Endothelial cell of umbilical vein (primary cell): Measurements from ENCODE around the gene OOEP. TPM values are rescaled to one million over a fixed set of nuclear protein-coding genes. Genes with fewer than 3 reads are reported as not detected.

ENCODE experiments used
- BruUV-seq: library from RNA; stranded (reverse); fragments of 400-500 nt; replicated peaks from 2 replicates; lab custom pipeline; 2021; lab: Mats Ljungman, UMichigan
- CTCF ChIA-PET: fragments of 300-600, 350-600 bp; sonication (Branson Sonifier 250); formaldehyde crosslinking; loops from one replicate; lab custom pipeline; 2021; ENCODE audit warnings: antibody characterized with exemption, inconsistent platforms; lab: Charles Lee
- POLR2A ChIA-PET: fragments of 300-600, 350-600 bp; sonication (Branson Sonifier 250); formaldehyde crosslinking; loops from one replicate; lab custom pipeline; 2021; ENCODE audit warnings: antibody characterized with exemption, inconsistent platforms; lab: Charles Lee
- DNase-seq: peaks from one replicate; pipeline ENCODE4 v3.0.0-alpha.2; 2011; ENCODE audit warnings: low read depth, low spot score
- FAIRE-seq: peaks from 2 replicates; lab custom pipeline; 2011; peaks lifted over from hg19 to GRCh38; lab: Jason Lieb, UNC
- H2AFZ ChIP-seq: 2 replicates; pipeline ENCODE4 v1.6.0; 2012; ENCODE audit warnings: low read depth, low read length, control low read depth, inconsistent platforms
- H3K27ac ChIP-seq: 2 replicates; pipeline ENCODE4 v1.5.1; 2011; ENCODE audit warnings: low read depth, mild to moderate bottlenecking, control low read depth, low read length, moderate library complexity; ENCODE audit not compliant: insufficient read depth
- H3K27me3 ChIP-seq, 2 experiments: 2 replicates each; pipeline versions ENCODE4 v1.6.0 to v1.6.1; 2011; ENCODE audit warnings: low read length in 2 of 2, mixed read lengths in 1 of 2; ENCODE audit not compliant: control insufficient read depth in 2 of 2, insufficient read depth in 2 of 2
- H3K36me3 ChIP-seq, 2 experiments: 2 replicates in 1 of 2; 3 replicates in 1 of 2; pipeline ENCODE4 v1.5.1; 2011; ENCODE audit warnings: low read length in 2 of 2, mild to moderate bottlenecking in 1 of 2, moderate library complexity in 1 of 2; ENCODE audit not compliant: control insufficient read depth in 2 of 2, insufficient read depth in 2 of 2; ENCODE audit errors: extremely low read depth in 1 of 2
- H3K4me1 ChIP-seq: 3 replicates; pipeline ENCODE4 v1.5.1; 2011; ENCODE audit warnings: mild to moderate bottlenecking, low read length; ENCODE audit not compliant: control insufficient read depth, insufficient read depth; ENCODE audit errors: extremely low read depth
- H3K4me2 ChIP-seq: 2 replicates; pipeline ENCODE4 v1.6.1; 2011; ENCODE audit warnings: low read length, control low read depth, mixed read lengths; ENCODE audit not compliant: insufficient read depth
- H3K4me3 ChIP-seq, 3 experiments: fragments of 200-600 bp in 1 of 3; sonication (generic), shearing (Covaris generic) in 1 of 3; replicated peaks in 1 of 3; 2 replicates each; pipeline ENCODE4 v1.5.1; 2011 to 2016; ENCODE audit warnings: control low read depth in 3 of 3, low read length in 3 of 3, mild to moderate bottlenecking in 2 of 3, inconsistent platforms in 1 of 3, low read depth in 1 of 3, moderate library complexity in 1 of 3; ENCODE audit not compliant: insufficient read depth in 1 of 3
- H3K79me2 ChIP-seq: 2 replicates; pipeline ENCODE4 v1.6.0; 2012; ENCODE audit warnings: low read length, inconsistent platforms; ENCODE audit not compliant: control insufficient read depth, insufficient read depth
- H3K9ac ChIP-seq: replicated peaks from 2 replicates; pipeline ENCODE3; 2011; ENCODE audit warnings: low read length, control low read depth; ENCODE audit not compliant: insufficient read depth; ENCODE audit errors: extremely low read depth
- H3K9me1 ChIP-seq: replicated peaks from 3 replicates; pipeline ENCODE4 v1.6.0; 2011; ENCODE audit warnings: mild to moderate bottlenecking, low read length; ENCODE audit not compliant: control insufficient read depth, insufficient read depth; ENCODE audit errors: extremely low read depth
- H3K9me3 ChIP-seq: replicated peaks from 2 replicates; pipeline ENCODE4 v1.5.1; 2012; ENCODE audit warnings: low read length, inconsistent platforms; ENCODE audit not compliant: control insufficient read depth, insufficient read depth
- H4K20me1 ChIP-seq: replicated peaks from 2 replicates; pipeline ENCODE3; 2011; ENCODE audit warnings: mild to moderate bottlenecking, low read length; ENCODE audit not compliant: control insufficient read depth, insufficient read depth; ENCODE audit errors: extremely low read depth
- CTCF ChIP-seq, 2 donors: IDR thresholded peaks; 1 replicate in 1 of 2; 2 replicates in 1 of 2; pipeline ENCODE4 v1.5.1; 2011; ENCODE audit warnings: low read length in 2 of 2, mild to moderate bottlenecking in 2 of 2, moderate library complexity in 2 of 2, control low read depth in 1 of 2, inconsistent platforms in 1 of 2, low read depth in 1 of 2; ENCODE audit not compliant: insufficient read depth in 1 of 2; ENCODE audit errors: extremely low read depth in 1 of 2
- EZH2 ChIP-seq: IDR thresholded peaks from 2 replicates; pipeline ENCODE4 v1.6.1; 2012; ENCODE audit warnings: borderline replicate concordance, low read depth, mild to moderate bottlenecking, moderate library complexity, low read length, inconsistent platforms; ENCODE audit not compliant: severe bottlenecking
- FOS ChIP-seq: IDR thresholded peaks from 2 replicates; pipeline ENCODE4 v1.6.1; 2011; ENCODE audit warnings: mild to moderate bottlenecking, low read length, moderate library complexity, borderline replicate concordance; ENCODE audit not compliant: insufficient read depth
- GATA2 ChIP-seq: IDR thresholded peaks from 2 replicates; pipeline ENCODE4 v1.7.0; 2011; ENCODE audit warnings: low read depth, mild to moderate bottlenecking, moderate library complexity, mixed read lengths, low read length; ENCODE audit not compliant: insufficient read length, insufficient read depth
- JUN ChIP-seq: IDR thresholded peaks from 2 replicates; pipeline ENCODE4 v1.6.1; 2011; ENCODE audit warnings: borderline replicate concordance, low read depth; ENCODE audit not compliant: insufficient read length, insufficient read depth
- MAX ChIP-seq: IDR thresholded peaks from 2 replicates; pipeline ENCODE4 v1.6.1; 2011; ENCODE audit not compliant: insufficient read depth, insufficient read length
- MYC ChIP-seq: IDR thresholded peaks from one replicate; pipeline ENCODE4 v1.6.1; 2011; ENCODE audit warnings: mild to moderate bottlenecking, low read depth, low read length
- POLR2A ChIP-seq: IDR thresholded peaks from 2 replicates; pipeline ENCODE4 v1.6.1; 2012; ENCODE audit warnings: low read depth, mild to moderate bottlenecking, control low read depth, low read length
- POLR2AphosphoS5 ChIP-seq: IDR thresholded peaks from 2 replicates; pipeline ENCODE4 v1.6.1; 2012; ENCODE audit warnings: low read depth, mild to moderate bottlenecking, control low read depth, low read length, moderate library complexity; ENCODE audit not compliant: insufficient read depth
- dilution Hi-C: fragments of 300-500 bp; cut with MboI; formaldehyde crosslinking; loops from one replicate; pipeline ENCODE4 v1.15.0; 2019; ENCODE audit warnings: low sequenced_read_pairs; ENCODE audit not compliant: extremely low pct_ligation_motif_present
- intact Hi-C: fragments of 100-400 bp; cut with micrococcal nuclease; formaldehyde crosslinking; loops from one replicate; pipeline ENCODE4 v1.10.0; 2022
- polyA plus RNA-seq, 4 experiments: library from polyadenylated mRNA; depleted of rRNA in 3 of 4; stranded (reverse) in 3 of 4; unstranded in 1 of 4; fragments of >200 nt; gene quantifications; 2 replicates each; pipeline versions ENCODE4 v1.2.1 to v1.2.3, GENCODE V29; 2011 to 2012; ENCODE audit warnings: missing spikeins in 1 of 4
- total RNA-seq: library from RNA; stranded (reverse); gene quantifications from 2 replicates; pipeline ENCODE4 v1.2.3, GENCODE V29; 2021

The OOEP gene
- total and polyA plus RNA-seq, 2 donors (not counting 3 experiments of a cell fraction or from before 2014, with no cell fraction given), result 0.19 TPM; not detected in 1

GRCh38 chr6:73389854-73390253, 20.2 kb upstream of the OOEP start:
- Histone ChIP-seq H3K79me2 (no peaks in the 10 kb centered on the region), H3K4me3 (no peak overlapping the region), H3K9me1 (no peaks in the 10 kb centered on the region), H3K4me1 (peaks cover 10% of the 10 kb centered on the region), H3K36me3 (no peaks in the 10 kb centered on the region), H3K9ac (no peak overlapping the region), H3K27me3 (no peaks in the 10 kb centered on the region), H3K9me3 (no peaks in the 10 kb centered on the region), H3K4me2 (no peak overlapping the region), H2AFZ (no peak overlapping the region), H4K20me1 (no peaks in the 10 kb centered on the region), H3K27ac (no peak overlapping the region)
- intact Hi-C loops, result loop anchor here (5.0 kb wide), 1 partner anchor 103 kb away; no protein-coding TSS in a partner anchor
- dilution Hi-C loops, result no loop called here
- FAIRE-seq, result no peak
- POLR2A ChIA-PET, result no interaction called here
- no peak for TF ChIP-seq POLR2A
- no peak for TF ChIP-seq MYC
- no peak for TF ChIP-seq MAX
- no peak for TF ChIP-seq JUN
- no peak for TF ChIP-seq EZH2
- no peak for TF ChIP-seq GATA2
- no peak for TF ChIP-seq POLR2AphosphoS5
- no peak for TF ChIP-seq CTCF (IDR thresholded peaks at IDR 0.05; ENCODE audit: extremely low read depth in 1 of 2, insufficient read depth in 1 of 2, low read depth in 1 of 2, low read length in 2 of 2)
- no peak for TF ChIP-seq FOS
- no TSS peak for BruUV-seq
- CTCF ChIA-PET, result interaction anchor here (2.1 kb wide), 1 partner anchor 16 kb away, joined by 5 read pairs; no protein-coding TSS in a partner anchor
- no peak for DNase-seq
